Activated CD8-positive, alpha-beta memory T cell treated with anti-CD3 and anti-CD28 coated beads for 1 hour (primary cell): ENCODE data around the gene PGGHG.

Experiments used
- DNase-seq, 2 donors: peaks; one replicate each; pipeline ENCODE4 v3.0.0-alpha.2; 2020; ENCODE audit warnings: low read depth in 1 of 2; ENCODE audit errors: extremely low read depth in 1 of 2

The PGGHG gene

DNA sequence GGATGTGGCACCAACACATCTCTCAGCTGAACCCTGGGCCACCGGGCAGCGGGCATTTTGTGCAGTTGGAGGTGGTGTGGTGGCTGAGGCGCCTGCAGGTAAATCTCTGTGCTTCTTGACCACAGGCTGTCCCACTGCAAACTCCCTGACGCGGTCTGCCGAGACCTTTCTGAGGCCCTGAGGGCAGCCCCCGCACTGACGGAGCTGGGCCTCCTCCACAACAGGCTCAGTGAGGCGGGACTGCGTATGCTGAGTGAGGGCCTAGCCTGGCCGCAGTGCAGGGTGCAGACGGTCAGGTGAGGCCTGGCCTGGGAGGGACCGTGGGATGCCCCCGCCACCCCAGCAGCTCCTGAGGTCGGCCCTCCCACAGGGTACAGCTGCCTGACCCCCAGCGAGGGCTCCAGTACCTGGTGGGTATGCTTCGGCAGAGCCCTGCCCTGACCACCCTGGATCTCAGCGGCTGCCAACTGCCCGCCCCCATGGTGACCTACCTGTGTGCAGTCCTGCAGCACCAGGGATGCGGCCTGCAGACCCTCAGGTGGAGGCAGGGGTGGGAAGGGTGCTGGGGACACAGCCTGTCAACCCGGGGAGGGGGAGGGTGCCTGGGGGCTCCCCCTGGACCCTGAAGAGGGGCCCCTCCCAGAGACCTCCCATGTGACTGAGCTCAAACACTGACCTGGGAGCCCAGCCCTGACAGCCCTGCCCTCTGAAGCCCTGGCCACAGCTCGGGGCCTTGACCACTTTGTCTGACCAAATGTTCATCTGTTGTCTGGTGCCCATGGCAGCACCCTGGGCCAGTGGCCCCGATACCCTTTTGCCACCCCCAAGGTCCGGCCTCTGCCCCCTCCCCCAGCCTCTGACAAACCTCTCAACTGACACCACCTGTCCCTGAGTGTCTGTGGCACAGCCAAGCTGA, 4.6 kb upstream of the PGGHG start:
- no peak for DNase-seq

DNA sequence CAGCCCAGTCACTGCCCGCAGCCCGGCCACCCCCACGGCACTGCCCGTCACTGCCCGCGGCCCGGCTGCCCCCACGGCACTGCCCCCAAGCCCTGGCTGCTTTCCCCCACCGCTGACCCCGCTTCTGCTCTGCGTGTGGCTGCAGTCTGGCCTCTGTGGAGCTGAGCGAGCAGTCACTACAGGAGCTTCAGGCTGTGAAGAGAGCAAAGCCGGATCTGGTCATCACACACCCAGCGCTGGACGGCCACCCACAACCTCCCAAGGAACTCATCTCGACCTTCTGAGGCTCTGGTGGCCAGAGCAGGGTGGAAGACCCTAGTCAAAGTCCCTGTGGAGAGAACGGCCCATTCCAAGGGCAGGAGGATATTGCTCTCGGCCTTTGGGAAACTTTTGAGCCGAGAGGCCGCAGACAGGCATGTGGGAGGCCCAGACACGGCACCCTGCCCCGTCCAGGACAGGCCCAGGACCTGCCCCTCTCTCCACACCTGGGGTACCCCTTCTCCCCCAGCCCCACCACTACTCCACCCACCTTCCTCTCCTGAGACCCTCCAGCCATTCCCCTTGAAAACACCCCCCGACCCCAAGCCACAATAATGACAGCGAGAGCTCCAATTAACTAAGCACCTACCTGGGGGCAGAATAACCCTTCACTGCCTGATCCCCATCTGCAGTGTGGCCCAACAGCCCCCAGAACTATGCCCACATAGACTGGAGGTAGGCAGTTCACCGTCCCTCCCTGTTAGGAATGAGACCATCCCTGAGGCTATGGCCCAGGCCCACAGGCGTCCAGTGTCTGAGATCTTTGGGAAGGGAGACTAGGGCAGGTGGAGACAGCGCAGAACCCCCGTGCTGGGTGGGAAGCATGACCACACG, 3.7 kb upstream of the PGGHG start:
- DNase-seq: no peak

DNA sequence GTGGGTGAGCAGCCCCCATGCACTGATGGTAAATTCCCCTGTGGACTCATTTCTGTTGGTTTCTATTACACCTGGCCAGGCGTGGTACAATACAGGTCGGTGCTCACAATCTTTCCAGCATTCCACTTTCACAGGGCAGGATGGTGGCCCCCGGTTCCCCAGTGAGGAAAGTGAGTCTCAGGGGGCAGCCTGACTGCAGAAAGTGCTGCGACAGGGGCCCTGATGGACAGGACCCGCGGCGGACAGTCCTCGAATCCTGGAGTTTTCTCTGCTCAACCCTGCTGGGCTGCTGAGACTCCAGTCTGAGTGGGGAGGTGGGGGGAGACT, 3.1 kb upstream of the PGGHG start:
- no peak for DNase-seq

DNA sequence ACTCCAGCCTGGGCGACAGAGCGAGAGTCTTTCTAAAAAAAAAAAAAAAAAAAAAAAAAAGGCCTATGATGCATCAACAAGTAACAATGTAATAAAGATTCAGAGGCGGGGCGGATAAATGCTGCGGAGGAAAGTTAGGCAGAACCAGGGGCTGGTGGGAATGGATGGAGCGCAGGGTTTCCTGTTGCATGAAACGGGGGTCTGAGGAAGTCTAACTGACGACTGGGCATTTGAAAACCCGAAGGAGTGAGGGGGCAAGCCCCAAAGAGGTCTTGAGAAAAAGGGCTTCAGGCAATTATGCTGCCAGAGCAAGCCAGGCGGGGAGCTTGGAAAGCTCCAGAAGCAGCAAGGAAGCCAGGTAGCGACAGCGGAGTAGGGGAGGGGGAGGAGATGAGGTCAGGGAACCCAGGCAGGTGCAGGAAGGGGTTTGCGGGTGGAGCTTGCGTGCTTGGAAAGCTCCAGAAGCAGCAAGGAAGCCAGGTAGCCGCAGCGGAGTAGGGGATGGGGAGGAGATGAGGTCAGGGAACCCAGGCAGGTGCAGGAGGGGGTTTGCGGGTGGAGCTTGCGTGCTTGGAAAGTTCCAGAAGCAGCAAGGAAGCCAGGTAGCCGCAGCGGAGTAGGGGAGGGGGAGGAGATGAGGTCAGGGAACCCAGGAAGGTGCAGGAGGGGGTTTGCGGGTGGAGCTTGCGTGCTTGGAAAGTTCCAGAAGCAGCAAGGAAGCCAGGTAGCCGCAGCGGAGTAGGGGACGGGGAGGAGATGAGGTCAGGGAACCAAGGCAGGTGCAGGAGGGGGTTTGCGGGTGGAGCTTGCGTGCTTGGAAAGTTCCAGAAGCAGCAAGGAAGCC, 1.7 kb upstream of the PGGHG start:
- DNase-seq: peak; percentile 67 to 71

DNA sequence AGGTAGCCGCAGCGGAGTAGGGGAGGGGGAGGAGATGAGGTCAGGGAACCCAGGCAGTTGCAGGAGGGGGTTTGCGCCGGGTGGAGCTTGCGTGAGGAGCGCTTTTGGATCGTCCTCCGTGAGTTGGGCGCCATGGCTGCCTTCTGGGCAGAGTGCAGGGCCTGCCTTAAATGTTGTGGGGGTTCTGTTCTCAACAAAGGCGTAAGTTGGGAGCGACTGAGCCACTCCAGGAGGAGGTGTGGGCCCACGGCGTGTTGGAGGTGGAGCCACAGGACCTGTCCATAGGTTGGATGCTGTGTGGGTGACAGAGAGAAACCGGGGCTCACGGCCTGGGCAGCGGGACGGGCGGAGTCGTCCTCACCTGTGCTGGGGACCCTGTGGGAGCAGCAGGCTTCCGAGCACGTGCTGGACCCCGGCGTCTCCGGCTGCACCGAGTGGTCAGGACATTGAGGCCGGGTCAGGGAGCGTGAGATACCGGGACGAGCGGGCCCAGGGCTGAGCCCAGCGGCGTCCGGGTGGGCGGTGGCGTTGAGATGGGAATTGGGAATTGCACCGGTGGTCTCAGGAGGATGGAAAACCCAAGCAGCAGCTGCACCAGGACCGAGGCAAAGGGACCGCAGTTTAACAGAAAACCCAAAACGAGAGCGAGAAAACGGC, 977 bp upstream of the PGGHG start:
- peak in 1 of 2 donors; percentile 56 for DNase-seq

DNA sequence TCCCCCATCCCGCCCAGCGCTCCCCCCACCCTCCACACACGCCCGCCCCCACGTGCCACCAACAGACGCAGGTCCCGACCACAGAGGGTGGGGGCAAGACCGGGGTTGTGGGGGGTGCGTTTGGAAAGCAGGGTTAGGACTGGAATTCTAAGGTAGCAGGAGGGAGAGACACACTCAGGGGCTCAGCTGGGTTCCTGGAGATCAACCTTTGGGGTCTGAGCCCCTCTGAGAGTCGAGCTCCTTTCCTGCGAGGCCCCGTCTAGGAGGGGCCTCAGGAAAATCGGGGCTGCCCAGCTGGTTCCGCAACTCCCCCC, 429 bp downstream of the PGGHG start:
- DNase-seq: no peak

DNA sequence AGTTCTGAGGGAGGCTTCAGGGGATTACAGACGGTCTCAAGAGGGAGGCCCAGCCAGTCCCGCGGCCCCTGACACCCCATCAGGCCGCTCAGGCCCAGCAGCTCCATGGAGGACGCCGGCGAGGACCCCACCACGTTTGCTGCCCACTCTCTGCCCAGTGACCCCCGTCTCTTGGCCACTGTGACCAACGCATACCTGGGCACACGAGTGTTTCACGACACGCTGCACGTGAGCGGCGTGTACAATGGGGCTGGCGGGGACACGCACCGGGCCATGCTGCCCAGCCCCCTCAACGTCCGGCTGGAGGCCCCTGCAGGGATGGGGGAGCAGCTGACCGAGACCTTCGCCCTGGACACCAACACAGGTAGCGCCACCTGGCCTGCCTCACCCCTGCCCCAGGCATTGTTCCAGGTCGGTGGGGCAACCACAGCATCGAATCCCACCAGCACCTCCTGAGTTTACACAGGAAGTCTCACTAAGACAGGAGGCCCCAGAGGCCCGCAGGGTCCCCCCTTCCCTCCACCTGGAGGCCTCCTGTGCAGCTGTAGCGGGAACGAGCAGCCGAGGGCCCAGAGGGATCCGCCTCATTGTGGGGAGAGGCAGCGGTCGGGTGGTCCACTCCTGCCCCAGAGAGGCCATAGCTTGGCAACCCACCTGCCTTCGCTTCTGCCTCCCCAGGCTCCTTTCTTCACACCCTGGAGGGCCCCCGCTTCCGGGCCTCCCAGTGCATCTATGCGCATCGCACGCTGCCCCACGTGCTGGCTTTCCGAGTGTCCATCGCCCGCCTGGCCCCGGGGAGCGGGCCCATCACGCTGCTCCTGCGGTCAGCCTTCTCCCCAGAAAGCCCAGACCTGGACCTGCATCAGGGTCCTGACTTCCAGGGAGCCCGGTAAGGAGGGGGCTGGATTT, 1.0 kb downstream of the PGGHG start:
- DNase-seq: no peak

DNA sequence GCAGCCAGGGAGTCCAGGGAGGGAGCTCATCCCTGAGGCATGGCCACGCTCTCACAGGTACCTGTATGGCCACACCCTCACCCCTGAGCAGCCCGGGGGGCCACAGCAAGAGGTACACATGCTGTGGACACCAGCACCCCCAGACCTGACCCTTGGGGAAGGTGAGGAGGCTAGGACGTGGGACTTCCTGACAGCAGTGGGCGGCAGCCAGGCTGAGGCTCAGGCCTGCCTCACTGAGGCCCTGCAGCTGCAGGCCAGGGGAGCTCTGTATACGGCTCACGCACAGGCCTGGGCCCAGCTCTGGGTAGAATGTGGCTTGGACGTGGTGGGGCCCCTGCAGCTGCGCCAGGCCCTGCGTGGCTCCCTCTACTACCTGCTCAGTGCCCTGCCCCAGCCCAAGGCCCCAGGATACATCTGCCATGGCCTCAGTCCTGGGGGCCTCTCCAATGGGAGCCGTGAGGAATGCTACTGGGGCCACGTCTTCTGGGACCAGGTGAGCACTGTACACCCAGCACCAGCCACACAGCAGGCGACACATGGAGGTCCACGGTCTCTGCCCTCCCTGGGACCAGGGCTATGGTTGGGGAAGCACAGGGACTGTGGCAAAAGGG, 1.8 kb downstream of the PGGHG start:
- DNase-seq: no peak

DNA sequence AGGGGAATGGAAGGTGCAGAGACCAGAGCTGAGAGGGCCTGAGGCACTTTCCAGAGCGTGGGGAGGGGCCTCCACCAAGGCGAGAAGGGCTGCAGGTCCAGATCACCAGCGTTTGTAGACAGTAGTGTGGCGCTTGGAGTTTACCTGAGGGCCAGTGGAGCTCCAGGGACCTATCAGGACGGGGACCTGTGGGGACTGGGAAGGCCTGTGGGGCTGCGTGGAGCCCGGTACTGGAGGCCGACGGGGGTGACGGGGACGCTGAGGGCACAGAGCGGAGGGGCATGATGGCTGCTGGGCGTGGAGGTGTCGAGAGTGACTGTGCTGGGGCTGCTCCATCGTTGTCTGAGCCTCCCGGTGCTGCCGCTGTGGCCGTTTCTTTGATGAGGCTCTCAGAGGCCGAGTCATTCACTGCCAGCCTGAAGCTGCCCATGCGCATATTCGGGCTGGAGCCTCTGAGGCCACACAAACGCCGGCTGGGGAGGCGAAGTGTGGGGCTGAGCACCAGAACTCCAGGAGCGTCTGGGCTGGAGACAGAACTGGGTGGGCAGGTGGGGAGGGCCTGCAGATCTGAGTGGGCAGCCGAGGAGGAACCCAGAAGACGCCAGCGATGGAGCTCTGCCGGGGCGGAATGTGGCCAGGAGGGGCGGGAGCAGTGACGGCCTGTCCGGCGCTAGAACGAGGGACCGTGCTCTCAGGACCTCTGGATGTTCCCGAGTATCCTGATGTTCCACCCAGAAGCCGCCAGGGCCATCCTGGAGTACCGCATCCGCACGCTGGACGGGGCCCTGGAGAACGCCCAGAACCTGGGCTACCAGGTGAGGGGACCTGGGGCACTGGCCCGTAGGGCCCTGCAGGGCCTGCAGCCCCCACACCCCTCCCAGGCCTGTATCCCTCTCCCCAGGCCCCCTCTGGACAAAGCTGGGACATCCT, 2.6 kb downstream of the PGGHG start:
- DNase-seq: no peak

DNA sequence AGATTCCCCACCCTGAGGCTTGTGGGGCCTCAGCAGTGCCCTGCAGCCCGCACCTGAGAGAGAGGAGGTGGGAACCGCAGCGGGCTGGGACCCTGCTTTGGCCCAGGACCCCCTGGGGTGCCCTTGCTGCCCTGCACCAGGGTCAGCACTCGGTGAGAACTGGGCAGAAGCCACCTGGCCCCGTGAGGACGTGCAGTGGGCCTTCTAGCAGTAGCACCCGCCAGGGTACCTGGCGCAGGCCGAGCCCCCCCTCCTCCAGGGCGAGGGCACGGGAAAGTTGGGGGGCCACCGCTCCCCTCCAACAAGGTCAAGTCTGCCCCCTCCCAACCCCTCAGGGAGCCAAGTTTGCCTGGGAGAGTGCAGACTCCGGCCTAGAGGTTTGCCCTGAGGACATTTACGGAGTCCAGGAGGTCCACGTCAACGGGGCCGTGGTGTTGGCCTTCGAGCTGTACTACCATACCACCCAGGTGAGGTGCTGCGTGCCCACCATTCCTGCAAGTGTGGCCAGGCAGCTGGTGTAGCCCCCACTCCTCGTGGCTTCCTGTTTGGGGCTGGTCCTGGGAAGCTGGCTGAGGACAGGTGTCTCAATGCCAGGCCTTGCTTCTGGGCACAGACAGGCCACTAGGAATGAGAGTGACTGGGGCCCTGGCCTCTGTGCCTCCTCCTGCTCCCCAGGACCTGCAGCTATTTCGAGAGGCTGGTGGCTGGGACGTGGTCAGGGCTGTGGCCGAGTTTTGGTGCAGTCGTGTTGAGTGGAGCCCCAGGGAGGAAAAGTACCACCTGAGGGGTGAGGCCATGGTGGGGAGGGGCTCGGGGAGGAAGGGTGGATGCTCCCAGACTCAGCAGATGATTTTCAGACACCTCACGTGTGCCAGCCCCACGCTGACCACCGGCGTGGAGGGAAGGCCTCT, 3.5 kb downstream of the PGGHG start:
- DNase-seq: no peak

DNA sequence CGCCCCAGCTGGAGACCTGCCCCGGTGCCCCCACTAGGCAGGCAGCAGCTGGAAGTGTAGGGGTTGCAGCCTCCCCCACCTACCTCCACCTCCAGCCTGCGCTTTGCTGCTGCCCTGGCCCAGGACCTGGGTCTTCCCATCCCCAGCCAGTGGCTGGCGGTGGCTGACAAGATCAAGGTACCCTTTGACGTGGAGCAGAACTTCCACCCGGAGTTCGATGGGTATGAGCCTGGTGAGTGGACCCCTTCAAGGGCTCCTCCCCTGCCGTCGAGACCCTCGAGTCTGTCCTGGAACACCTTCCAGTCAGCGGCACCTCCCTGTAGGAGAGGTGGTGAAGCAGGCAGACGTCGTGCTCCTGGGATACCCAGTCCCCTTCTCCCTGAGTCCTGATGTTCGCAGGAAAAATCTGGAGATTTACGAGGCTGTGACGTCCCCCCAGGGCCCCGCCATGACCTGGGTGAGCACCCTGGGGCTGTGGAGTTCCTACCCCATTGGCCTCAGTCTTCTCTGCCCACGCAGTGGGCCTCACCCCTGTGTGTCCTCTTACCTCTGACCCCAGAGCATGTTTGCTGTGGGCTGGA, 4.4 kb downstream of the PGGHG start:
- no peak for DNase-seq

DNA sequence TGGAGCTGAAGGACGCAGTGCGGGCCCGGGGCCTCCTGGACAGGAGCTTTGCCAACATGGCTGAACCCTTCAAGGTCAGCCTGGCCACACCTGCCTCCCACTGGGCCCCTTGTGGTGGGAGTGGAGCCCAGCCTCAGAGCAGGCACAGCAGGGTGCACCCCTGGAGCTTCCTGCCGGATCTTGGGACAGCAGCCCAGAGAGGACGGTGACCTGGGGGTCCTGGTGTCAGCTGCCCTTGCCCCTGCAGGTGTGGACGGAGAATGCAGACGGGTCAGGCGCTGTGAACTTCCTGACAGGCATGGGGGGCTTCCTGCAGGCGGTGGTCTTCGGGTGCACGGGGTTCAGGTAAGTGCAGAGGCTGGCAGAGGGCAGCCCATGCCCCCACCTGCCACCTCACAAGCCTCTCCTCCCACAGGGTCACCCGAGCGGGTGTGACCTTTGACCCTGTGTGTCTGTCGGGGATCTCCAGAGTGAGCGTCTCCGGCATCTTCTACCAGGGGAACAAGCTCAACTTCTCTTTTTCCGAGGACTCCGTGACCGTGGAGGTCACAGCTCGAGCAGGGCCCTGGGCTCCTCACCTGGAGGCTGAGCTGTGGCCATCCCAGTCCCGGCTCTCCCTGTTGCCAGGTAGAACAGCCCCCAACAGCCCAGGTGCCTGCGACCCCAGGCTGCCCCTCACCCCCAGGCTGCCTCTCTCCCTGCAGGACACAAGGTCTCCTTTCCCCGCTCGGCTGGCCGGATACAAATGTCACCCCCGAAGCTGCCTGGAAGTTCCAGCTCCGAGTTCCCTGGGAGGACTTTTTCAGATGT, 5.1 kb downstream of the PGGHG start:
- no peak for DNase-seq

DNA sequence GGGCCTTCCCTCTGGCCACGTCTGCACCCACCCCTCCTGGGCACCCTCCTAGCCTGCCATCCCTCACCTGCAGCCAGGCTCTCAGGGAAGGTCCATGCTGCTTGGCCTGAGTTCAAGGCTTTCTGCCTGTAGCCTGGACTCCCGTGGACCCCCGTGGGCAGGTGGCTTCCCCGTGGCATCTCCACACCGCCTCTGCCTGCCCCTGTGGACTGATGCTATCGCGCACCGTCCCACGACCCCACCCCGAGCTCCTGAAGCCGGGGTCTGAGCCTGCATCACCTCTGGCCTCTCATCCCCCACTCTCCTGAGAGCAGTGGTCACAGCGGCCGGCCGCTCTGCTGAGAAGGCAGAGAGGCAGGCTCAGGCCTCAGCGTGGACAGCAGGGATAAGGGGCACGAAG, 5.9 kb downstream of the PGGHG start:
- DNase-seq: no peak

DNA sequence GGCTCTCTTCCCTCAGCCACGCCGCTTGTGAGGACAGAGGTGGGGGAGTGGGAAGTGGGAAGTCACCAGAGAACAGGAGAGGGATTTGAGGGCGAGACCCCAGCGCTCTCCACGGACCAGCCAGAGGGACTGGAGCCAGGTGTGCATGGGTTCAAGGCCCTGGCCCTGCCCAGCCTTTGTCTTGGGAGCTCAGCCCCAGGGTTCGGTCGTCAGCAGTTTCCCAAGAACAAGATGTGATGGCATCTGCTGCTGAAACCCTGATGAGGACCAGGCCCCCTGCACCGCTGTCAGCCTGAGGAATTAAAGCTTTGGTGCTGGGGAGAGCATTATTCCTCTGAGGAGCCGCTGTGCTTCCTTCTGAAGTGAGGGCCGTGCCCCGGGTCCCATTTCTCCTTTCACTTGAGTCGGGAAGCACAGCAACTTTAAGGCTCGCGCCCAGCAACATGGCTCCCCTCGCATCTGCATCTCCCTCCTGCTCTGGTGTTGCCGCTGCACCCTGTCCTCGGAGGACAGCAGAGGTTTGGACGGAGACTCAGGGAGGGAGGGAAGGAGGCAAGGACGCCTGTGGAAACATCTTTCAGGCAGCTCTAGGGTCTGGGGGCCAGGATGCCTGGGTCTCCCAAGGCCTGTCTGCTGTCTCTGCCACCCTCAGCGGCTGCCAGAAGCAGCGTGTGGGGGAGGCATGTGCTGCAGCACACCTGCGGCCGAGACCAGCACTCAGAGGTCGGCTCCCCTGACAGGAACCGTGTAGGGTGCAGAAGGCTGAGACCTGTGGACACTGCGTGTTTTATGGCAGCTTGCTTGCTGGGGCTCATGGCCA, 6.6 kb downstream of the PGGHG start:
- no peak for DNase-seq
